Measurements from ENCODE around the gene PATJ.

Gene PATJ

GRCh38 chr1:61981870-61982660 is 239.8 kb downstream of the PATJ start:
- no peak for DNase-seq (ENCODE audit: low read depth in 2 of 2)

- no peak for DNase-seq (ENCODE audit: low read depth in 2 of 2)
Measured at GRCh38 chr1:61983236-61983635, 241.0 kb downstream of the PATJ start.

GRCh38 chr1:61992257-61992656 is 250.0 kb downstream of the PATJ start:
- DNase-seq (ENCODE audit: low read depth in 2 of 2) = no peak

GRCh38 chr1:61993331-61993961 is 251.2 kb downstream of the PATJ start:
- DNase-seq (ENCODE audit: low read depth in 2 of 2) = no peak

GRCh38 chr1:61995641-61996040 is 253.4 kb downstream of the PATJ start:
- DNase-seq (ENCODE audit: low read depth in 2 of 2) = no peak

- DNase-seq (ENCODE audit: low read depth in 2 of 2) = no peak
Measured at GRCh38 chr1:61997123-61997522, 254.8 kb downstream of the PATJ start.

- DNase-seq (ENCODE audit: low read depth in 2 of 2) = no peak
Measured at GRCh38 chr1:62003777-62004176, 261.5 kb downstream of the PATJ start.

GRCh38 chr1:62006690-62007089 is 264.4 kb downstream of the PATJ start:
- DNase-seq (ENCODE audit: low read depth in 2 of 2) = no peak

GRCh38 chr1:62011006-62011405 is 268.7 kb downstream of the PATJ start:
- no peak for DNase-seq (ENCODE audit: low read depth in 2 of 2)

- no peak for DNase-seq (ENCODE audit: low read depth in 2 of 2)
Measured at GRCh38 chr1:62012095-62012494, 269.8 kb downstream of the PATJ start.

GRCh38 chr1:62012836-62013235 is 270.6 kb downstream of the PATJ start:
- no peak for DNase-seq (ENCODE audit: low read depth in 2 of 2)

GRCh38 chr1:62013264-62013663 is 271.0 kb downstream of the PATJ start:
- DNase-seq (ENCODE audit: low read depth in 2 of 2) = no peak

- no peak for DNase-seq (ENCODE audit: low read depth in 2 of 2)
Measured at GRCh38 chr1:62022382-62022983, 280.2 kb downstream of the PATJ start.

GRCh38 chr1:62024690-62025089 is 282.4 kb downstream of the PATJ start:
- no peak for DNase-seq (ENCODE audit: low read depth in 2 of 2)

- DNase-seq (ENCODE audit: low read depth in 2 of 2) = no peak
Measured at GRCh38 chr1:62025154-62025553, 282.9 kb downstream of the PATJ start.

GRCh38 chr1:62025892-62026291 is 283.6 kb downstream of the PATJ start:
- DNase-seq (ENCODE audit: low read depth in 2 of 2) = no peak

GRCh38 chr1:62029704-62030103 is 287.4 kb downstream of the PATJ start:
- DNase-seq (ENCODE audit: low read depth in 2 of 2) = no peak

GRCh38 chr1:62034790-62035189 is 292.5 kb downstream of the PATJ start:
- DNase-seq (ENCODE audit: low read depth in 2 of 2) = no peak

GRCh38 chr1:62037274-62037673 is 295.0 kb downstream of the PATJ start:
- DNase-seq (ENCODE audit: low read depth in 2 of 2) = no peak

GRCh38 chr1:62038594-62039284 is 296.5 kb downstream of the PATJ start:
- no peak for DNase-seq (ENCODE audit: low read depth in 2 of 2)

GRCh38 chr1:62040450-62040849 is 298.2 kb downstream of the PATJ start:
- no peak for DNase-seq (ENCODE audit: low read depth in 2 of 2)

- no peak for DNase-seq (ENCODE audit: low read depth in 2 of 2)
Measured at GRCh38 chr1:62040973-62041372, 298.7 kb downstream of the PATJ start.
